Tibial artery (tissue), 4 donors: Measurements from ENCODE around the gene HS3ST6.
"Not testable (repeated sequence)": the region's sequence is repeated elsewhere in the genome, so short reads cannot be mapped to it uniquely, and the experiment has no call there.

Experiments used
- DNase-seq, 2 donors: peaks; one replicate each; pipeline ENCODE4 v3.0.0-alpha.2; 2019
- H3K27ac ChIP-seq, 2 donors: fragments of 200-600 bp; sonication (generic) in 1 of 2; 1 replicate in 1 of 2; 2 replicates in 1 of 2; pipeline ENCODE4 v1.5.1; 2018 to 2019; ENCODE audit warnings: mild to moderate bottlenecking in 1 of 2
- H3K27me3 ChIP-seq, 2 donors: fragments of 200-600 bp; sonication (generic) in 1 of 2; one replicate each; pipeline versions ENCODE4 v1.5.1 to v1.6.0; 2016 to 2019
- H3K36me3 ChIP-seq, 3 donors: fragments of 200-600 bp; sonication (generic) in 2 of 3; one replicate each; pipeline ENCODE4 v1.5.1; 2016 to 2019; ENCODE audit warnings: mild to moderate bottlenecking in 2 of 3
- H3K4me1 ChIP-seq, 4 donors: fragments of 200-600 bp; sonication (generic) in 2 of 4; 1 replicate in 3 of 4; 2 replicates in 1 of 4; pipeline ENCODE4 v1.5.1; 2016 to 2019
- H3K4me3 ChIP-seq, 2 donors: fragments of 200-600 bp; sonication (generic) in 1 of 2; 1 replicate in 1 of 2; 2 replicates in 1 of 2; pipeline ENCODE4 v1.5.1; 2018 to 2019; ENCODE audit warnings: mild to moderate bottlenecking in 2 of 2
- H3K9me3 ChIP-seq, 3 donors: fragments of 200-600 bp; sonication (generic) in 1 of 3; one replicate each; pipeline ENCODE4 v1.5.1; 2016 to 2019
- CTCF ChIP-seq, 2 experiments: fragments of 200-600 bp in 1 of 2; fragments of 450-650 bp in 1 of 2; IDR thresholded peaks; one replicate each; pipeline ENCODE4 v1.5.1; 2017 to 2019; ENCODE audit warnings: antibody characterized with exemption in 2 of 2, mild to moderate bottlenecking in 1 of 2, moderate library complexity in 1 of 2
- intact Hi-C: fragments of 100-400 bp; cut with DNase I; formaldehyde crosslinking; loops from one replicate; pipeline ENCODE4 v1.15.0; 2023; ENCODE audit warnings: low total_unique reads

HS3ST6 gene

DNA sequence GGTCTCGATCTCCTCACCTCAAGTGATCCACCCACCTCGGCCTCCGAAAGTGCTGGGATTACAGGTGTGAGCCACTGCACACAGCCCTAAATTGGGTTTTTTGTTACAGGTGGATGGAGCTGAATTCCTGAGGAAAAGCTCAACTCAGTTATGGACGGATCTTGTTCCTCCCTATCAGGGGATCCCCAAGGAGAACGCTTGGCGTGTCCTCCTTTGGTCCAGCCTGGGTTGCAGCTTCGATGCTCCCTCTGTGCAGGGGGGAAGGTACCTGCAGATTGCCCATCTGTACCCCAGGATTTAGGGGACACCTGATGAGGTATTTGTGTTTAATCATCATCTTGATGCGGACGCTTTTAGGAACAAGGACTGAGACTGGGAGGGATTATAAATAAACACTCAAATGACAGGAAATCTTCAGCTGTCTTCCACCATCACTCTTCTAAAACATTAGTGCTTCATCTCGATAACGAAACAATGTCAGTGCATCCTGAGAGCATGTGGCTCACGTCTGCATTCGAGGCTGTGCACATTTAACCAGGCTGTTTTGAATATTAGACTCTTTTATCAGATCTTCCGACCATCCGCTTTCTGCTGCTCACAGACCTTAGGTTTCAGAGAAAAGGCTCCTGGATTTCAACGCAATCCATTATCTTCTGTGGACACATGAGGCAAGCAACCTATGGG is 28.0 kb downstream of the HS3ST6 start:
- Histone ChIP-seq H3K4me3 (no peak overlapping the region), H3K36me3 (no peaks in the 10 kb centered on the region), H3K27me3 (peaks cover 0 to 30% of the 10 kb centered on the region in 2 donors), H3K9me3 (no peaks in the 10 kb centered on the region), H3K4me1 (no peaks in the 10 kb centered on the region), H3K27ac (no peak overlapping the region)
- TF ChIP-seq CTCF (IDR thresholded peaks at IDR 0.05) = no peak
- intact Hi-C loops = no loop called here
- DNase-seq = no peak

GRCh38 chr16:1887711-1888354 is 30.4 kb downstream of the HS3ST6 start:
- Histone ChIP-seq H3K4me3 (no peak overlapping the region), H3K27ac (no peak overlapping the region), H3K9me3 (no peaks in the 10 kb centered on the region), H3K36me3 (no peaks in the 10 kb centered on the region), H3K27me3 (peaks cover 0 to 42% of the 10 kb centered on the region in 2 donors), H3K4me1 (no peaks in the 10 kb centered on the region)
- DNase-seq = no peak
- TF ChIP-seq CTCF (IDR thresholded peaks at IDR 0.05) = no peak
- intact Hi-C loops = no loop called here

DNA sequence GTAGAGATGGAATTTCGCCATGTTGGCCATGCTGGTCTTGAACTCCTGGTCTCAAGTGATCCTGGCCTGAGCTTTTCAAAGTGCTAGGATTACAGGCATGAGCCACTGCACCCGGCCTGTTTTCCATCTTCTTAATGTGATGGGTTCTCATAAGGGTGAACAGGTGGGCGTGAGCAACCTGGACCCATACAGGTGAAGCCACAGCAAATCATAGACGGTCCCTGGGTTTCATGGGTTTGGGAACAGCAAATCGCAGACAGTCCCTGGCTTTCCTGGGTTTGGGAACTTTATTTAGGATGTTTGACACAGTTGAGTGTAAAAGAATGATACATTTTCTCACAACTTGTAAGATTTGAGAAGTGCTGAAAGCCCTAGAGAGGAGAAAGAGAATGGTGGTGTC is 33.3 kb downstream of the HS3ST6 start:
- intact Hi-C loops = no loop called here
- TF ChIP-seq CTCF (IDR thresholded peaks at IDR 0.05) = no peak
- DNase-seq = peak in 1 of 2 donors; percentile 10
- Histone ChIP-seq H3K4me3 (no peak overlapping the region), H3K36me3 (no peaks in the 10 kb centered on the region), H3K4me1 (no peaks in the 10 kb centered on the region), H3K27ac (no peak overlapping the region), H3K9me3 (no peaks in the 10 kb centered on the region), H3K27me3 (peaks cover 0 to 44% of the 10 kb centered on the region in 2 donors)

GRCh38 chr16:1884155-1884760 is 34.0 kb downstream of the HS3ST6 start:
- Histone ChIP-seq H3K27ac (no peak overlapping the region), H3K27me3 (peaks cover 0 to 50% of the 10 kb centered on the region in 2 donors), H3K4me3 (no peak overlapping the region), H3K4me1 (no peaks in the 10 kb centered on the region), H3K36me3 (no peaks in the 10 kb centered on the region), H3K9me3 (no peaks in the 10 kb centered on the region)
- intact Hi-C loops = no loop called here
- no peak for TF ChIP-seq CTCF (IDR thresholded peaks at IDR 0.05)
- no peak for DNase-seq

DNA sequence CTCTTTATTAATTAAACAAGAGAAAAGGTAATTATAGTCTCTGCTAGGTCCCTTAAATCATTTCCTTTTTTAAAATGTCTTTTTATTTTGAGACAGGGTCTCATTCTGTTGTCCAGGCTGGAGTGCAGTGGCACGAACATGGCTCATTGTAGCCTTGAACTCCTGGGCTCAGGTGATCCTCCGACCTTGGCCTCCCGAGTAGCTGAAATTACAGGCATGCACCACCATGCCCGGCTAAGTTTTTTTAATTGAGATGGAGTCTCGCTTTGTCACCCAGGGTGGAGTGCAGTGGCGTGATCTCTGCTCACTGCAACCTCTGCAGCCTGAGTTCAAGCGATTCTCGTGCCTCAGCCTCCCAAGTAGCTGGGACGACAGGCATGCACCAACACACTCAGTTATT is 37.0 kb downstream of the HS3ST6 start:
- intact Hi-C loops, H3K27ac ChIP-seq, H3K4me3 ChIP-seq, H3K4me1 ChIP-seq, H3K9me3 ChIP-seq, DNase-seq, H3K36me3 ChIP-seq: not testable (repeated sequence)
- peaks cover 0 to 65% of the 10 kb centered on the region in 2 donors for H3K27me3 ChIP-seq

DNA sequence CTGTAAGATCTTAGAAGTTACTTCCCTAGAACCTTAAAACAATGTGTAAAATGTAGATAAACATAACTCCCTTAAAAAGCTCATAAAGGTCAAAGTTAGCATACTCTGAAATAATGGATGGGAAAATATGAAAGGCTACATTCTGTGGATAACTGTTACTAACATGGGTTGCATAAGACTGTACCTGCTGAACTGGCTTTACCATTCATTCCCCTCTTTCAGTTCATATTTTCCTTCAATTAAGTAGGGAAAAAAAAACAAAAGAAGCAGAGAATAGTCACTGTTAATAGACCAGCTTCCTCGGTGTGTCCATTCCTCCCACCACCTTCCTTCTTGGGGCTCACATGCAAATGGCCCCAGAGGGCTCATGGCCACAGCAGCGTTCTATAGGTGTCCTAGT is 38.7 kb downstream of the HS3ST6 start:
- intact Hi-C loops = no loop called here
- Histone ChIP-seq H3K4me3 (no peak overlapping the region), H3K9me3 (no peaks in the 10 kb centered on the region), H3K27me3 (peaks cover 0 to 73% of the 10 kb centered on the region in 2 donors), H3K27ac (no peak overlapping the region), H3K4me1 (no peaks in the 10 kb centered on the region), H3K36me3 (no peaks in the 10 kb centered on the region)
- DNase-seq = no peak
- TF ChIP-seq CTCF (IDR thresholded peaks at IDR 0.05) = no peak
